ENCODE results near the gene KIRREL3.

KIRREL3 gene

DNA sequence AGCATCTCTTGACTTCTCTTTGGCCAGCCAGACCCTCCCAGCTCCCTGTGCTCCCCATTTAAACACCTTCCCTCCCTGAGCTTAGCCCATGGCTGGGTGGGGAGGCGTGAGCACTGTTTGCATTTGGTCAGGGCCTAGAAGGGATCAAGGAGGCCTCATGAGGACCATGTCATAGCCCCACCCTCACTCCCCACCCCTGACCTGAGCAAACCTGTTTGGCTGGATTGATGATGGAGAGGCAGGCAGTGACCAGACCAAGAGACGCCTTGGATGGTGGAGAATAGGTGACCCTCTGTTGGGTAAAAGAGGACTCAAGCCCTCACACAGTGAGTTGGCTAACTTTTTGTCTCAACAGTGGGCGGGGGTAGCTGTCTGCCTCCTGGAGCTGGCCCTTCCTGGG lies 595.2 kb downstream of the KIRREL3 start:
- in situ Hi-C loops (cut with MboI; ENCODE audit: low pct_unique_long_range_greater_than_20kb, low sequenced_read_pairs, unreplicated experiment): no loop called here
- TF ChIP-seq, protein P1, sequence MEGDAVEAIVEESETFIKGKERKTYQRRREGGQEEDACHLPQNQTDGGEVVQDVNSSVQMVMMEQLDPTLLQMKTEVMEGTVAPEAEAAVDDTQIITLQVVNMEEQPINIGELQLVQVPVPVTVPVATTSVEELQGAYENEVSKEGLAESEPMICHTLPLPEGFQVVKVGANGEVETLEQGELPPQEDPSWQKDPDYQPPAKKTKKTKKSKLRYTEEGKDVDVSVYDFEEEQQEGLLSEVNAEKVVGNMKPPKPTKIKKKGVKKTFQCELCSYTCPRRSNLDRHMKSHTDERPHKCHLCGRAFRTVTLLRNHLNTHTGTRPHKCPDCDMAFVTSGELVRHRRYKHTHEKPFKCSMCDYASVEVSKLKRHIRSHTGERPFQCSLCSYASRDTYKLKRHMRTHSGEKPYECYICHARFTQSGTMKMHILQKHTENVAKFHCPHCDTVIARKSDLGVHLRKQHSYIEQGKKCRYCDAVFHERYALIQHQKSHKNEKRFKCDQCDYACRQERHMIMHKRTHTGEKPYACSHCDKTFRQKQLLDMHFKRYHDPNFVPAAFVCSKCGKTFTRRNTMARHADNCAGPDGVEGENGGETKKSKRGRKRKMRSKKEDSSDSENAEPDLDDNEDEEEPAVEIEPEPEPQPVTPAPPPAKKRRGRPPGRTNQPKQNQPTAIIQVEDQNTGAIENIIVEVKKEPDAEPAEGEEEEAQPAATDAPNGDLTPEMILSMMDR (IDR thresholded peaks at IDR 0.05; ENCODE audit: extremely low read depth, insufficient read depth, missing control alignments): no peak
- DNase-seq (ENCODE audit: low spot score): no peak

- in situ Hi-C loops (cut with MboI; ENCODE audit: low pct_unique_long_range_greater_than_20kb, low sequenced_read_pairs, unreplicated experiment): no loop called here
- no peak for DNase-seq (ENCODE audit: low spot score)
- TF ChIP-seq, protein P1 (IDR thresholded peaks at IDR 0.05; ENCODE audit: extremely low read depth, insufficient read depth, missing control alignments): no peak
Measured at GRCh38 chr11:126404367-126404766, 596.2 kb downstream of the KIRREL3 start.

DNA sequence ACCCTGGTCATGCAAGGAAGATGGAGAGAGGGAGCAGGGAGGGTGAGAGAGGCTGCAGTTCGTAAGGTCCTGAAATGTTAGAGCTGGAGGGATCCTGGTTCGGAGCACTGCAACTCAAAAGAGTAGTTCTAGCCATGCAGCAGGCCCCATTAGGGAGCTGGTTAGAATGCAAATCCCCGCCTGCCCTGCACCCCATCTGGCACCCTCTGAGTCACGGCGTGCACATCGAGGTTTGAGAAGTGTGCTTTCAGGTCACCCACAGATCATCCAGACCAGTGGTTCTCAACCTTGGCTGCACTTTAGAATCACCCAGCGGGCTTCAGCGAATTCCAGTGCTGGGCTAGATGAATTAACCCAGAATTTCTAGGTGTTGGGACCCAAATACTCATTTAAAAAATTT lies 596.9 kb downstream of the KIRREL3 start:
- DNase-seq (ENCODE audit: low spot score): no peak
- in situ Hi-C loops (cut with MboI; ENCODE audit: low pct_unique_long_range_greater_than_20kb, low sequenced_read_pairs, unreplicated experiment): no loop called here
- TF ChIP-seq, protein P1 (IDR thresholded peaks at IDR 0.05; ENCODE audit: extremely low read depth, insufficient read depth, missing control alignments): no peak

DNA sequence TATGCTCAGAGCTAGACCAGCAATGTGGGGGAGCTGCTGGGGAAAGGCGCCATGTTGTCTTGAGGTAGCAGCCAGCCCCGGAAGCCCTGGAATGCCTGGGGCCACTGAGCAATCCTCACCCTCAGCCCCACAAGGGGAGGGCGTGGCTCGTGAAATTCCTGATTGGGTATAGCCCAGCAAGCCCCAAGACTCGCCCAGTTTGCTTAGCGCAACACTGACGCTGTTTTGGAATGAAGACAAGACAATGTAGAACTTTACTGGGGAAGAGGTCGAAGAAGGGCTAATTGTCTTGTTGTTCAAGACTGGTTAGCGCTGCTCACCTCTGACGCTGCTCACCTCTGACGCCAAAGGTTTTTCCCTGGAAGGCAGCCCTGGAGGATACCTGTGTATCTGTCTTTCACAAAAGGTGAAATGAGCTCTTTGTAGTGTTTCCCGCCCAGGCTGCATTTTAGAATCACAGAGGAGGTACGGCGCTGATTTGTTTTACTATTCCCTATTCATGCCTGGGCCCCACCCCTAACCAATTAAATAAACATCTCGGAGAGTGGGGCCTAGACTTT lies 597.5 kb downstream of the KIRREL3 start:
- DNase-seq (ENCODE audit: low spot score): no peak
- TF ChIP-seq, protein P1 (IDR thresholded peaks at IDR 0.05; ENCODE audit: extremely low read depth, insufficient read depth, missing control alignments): no peak
- in situ Hi-C loops (cut with MboI; ENCODE audit: low pct_unique_long_range_greater_than_20kb, low sequenced_read_pairs, unreplicated experiment): no loop called here

- TF ChIP-seq, protein P1 (IDR thresholded peaks at IDR 0.05; ENCODE audit: extremely low read depth, insufficient read depth, missing control alignments): no peak
- DNase-seq (ENCODE audit: low spot score): no peak
- in situ Hi-C loops (cut with MboI; ENCODE audit: low pct_unique_long_range_greater_than_20kb, low sequenced_read_pairs, unreplicated experiment): no loop called here
Measured at GRCh38 chr11:126400479-126400878, 600.1 kb downstream of the KIRREL3 start.

DNA sequence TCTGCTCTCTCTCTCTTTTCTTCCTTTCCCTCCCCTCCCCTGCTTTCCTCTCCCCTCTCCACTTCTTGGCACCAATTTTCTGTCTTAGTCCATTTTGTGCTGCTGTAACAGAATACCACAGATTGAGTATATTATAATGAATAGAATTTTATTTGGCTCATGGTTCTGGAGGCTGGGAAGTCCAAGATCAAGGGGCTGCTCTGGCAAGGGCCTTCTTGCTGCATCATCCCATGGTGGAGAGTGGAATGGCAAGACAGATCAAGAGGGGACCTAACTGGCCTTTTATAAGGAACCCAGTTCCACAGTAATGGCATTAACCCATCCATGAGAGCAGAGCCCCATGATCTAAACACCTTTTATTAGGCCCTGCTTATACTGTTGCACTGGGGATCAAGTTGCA lies 600.6 kb downstream of the KIRREL3 start:
- no peak for DNase-seq (ENCODE audit: low spot score)
- TF ChIP-seq, protein P1 (IDR thresholded peaks at IDR 0.05; ENCODE audit: extremely low read depth, insufficient read depth, missing control alignments): no peak
- in situ Hi-C loops (cut with MboI; ENCODE audit: low pct_unique_long_range_greater_than_20kb, low sequenced_read_pairs, unreplicated experiment): no loop called here

GRCh38 chr11:126398721-126399120 lies 601.8 kb downstream of the KIRREL3 start:
- in situ Hi-C loops (cut with MboI; ENCODE audit: low pct_unique_long_range_greater_than_20kb, low sequenced_read_pairs, unreplicated experiment): no loop called here
- TF ChIP-seq, protein P1 (IDR thresholded peaks at IDR 0.05; ENCODE audit: extremely low read depth, insufficient read depth, missing control alignments): no peak
- DNase-seq (ENCODE audit: low spot score): no peak

Measured in GM13977 (cell line).